ENCODE results near the gene TSPY3.
"Not testable (repeated sequence)": the region's sequence is repeated elsewhere in the genome, so short reads cannot be mapped to it uniquely, and the experiment has no call there.

Gene TSPY3

GRCh38 chrY:9398121-9398520, at the start of gene TSPY3:
Gene TSPY3 (plus strand): TSS chrY:9398421. CDS start chrY:9398467, 46 bp downstream.
- H3K27ac ChIP-seq (ENCODE audit: low read depth, low read length); H3K36me3 ChIP-seq (ENCODE audit: control insufficient read depth in 5 of 5, insufficient read depth in 5 of 5, low read length in 5 of 5); H3K9me3 ChIP-seq (ENCODE audit: control insufficient read depth in 5 of 5, low read length in 5 of 5); H3K4me3 ChIP-seq (ENCODE audit: low read depth in 1 of 5, low read length in 5 of 5); H3K4me1 ChIP-seq (ENCODE audit: control insufficient read depth in 5 of 5, insufficient read depth in 5 of 5, low read length in 5 of 5); H3K27me3 ChIP-seq (ENCODE audit: control insufficient read depth in 5 of 5, insufficient read depth in 4 of 5, low read length in 5 of 5); H3K9ac ChIP-seq (ENCODE audit: low read length in 5 of 5): not testable (repeated sequence)

- H3K4me1 ChIP-seq (ENCODE audit: control insufficient read depth in 5 of 5, insufficient read depth in 5 of 5, low read length in 5 of 5); H3K27me3 ChIP-seq (ENCODE audit: control insufficient read depth in 5 of 5, insufficient read depth in 4 of 5, low read length in 5 of 5); H3K9me3 ChIP-seq (ENCODE audit: control insufficient read depth in 5 of 5, low read length in 5 of 5); H3K36me3 ChIP-seq (ENCODE audit: control insufficient read depth in 5 of 5, insufficient read depth in 5 of 5, low read length in 5 of 5); H3K27ac ChIP-seq (ENCODE audit: low read depth, low read length); H3K9ac ChIP-seq (ENCODE audit: low read length in 5 of 5); H3K4me3 ChIP-seq (ENCODE audit: low read depth in 1 of 5, low read length in 5 of 5): not testable (repeated sequence)
Observed at GRCh38 chrY:9357497-9357896, 40.7 kb upstream of the TSPY3 start, which contains the start of gene TSPY8. Gene TSPY8 (plus strand): TSS chrY:9357797. CDS start chrY:9357843, 46 bp downstream.

GRCh38 chrY:9396527-9396926, 1.7 kb upstream of the TSPY3 start:
- not testable (repeated sequence) for H3K9ac ChIP-seq (ENCODE audit: low read length in 5 of 5); H3K27me3 ChIP-seq (ENCODE audit: control insufficient read depth in 5 of 5, insufficient read depth in 4 of 5, low read length in 5 of 5); H3K4me1 ChIP-seq (ENCODE audit: control insufficient read depth in 5 of 5, insufficient read depth in 5 of 5, low read length in 5 of 5); H3K4me3 ChIP-seq (ENCODE audit: low read depth in 1 of 5, low read length in 5 of 5); H3K9me3 ChIP-seq (ENCODE audit: control insufficient read depth in 5 of 5, low read length in 5 of 5); H3K36me3 ChIP-seq (ENCODE audit: control insufficient read depth in 5 of 5, insufficient read depth in 5 of 5, low read length in 5 of 5); H3K27ac ChIP-seq (ENCODE audit: low read depth, low read length)

Measured in subcutaneous abdominal adipose tissue (tissue), 5 donors.